Neural cell (in vitro differentiated cells): ENCODE data around the gene PECR. TPM values are rescaled to one million over a fixed set of nuclear protein-coding genes. Genes with fewer than 3 reads are reported as not detected.
A peak's percentile ranks its signal among the peaks of the same experiment; 100 is the strongest.

Source experiments
- H2AFZ ChIP-seq: fragments of 200-600, 300-800 bp; sonication (generic), shearing (Covaris generic); 2 replicates; pipeline ENCODE4 v1.6.0; 2014; ENCODE audit warnings: low read depth, mild to moderate bottlenecking, antibody characterized with exemption, low read length, moderate library complexity
- H3F3A ChIP-seq: fragments of 200-600 bp; shearing (Covaris generic); 2 replicates; pipeline ENCODE4 v1.6.1; 2016; ENCODE audit warnings: mild to moderate bottlenecking, moderate library complexity, mixed read lengths, antibody characterized with exemption, low read length; ENCODE audit not compliant: insufficient read depth, poor library complexity, severe bottlenecking
- H3K27ac ChIP-seq: fragments of 200-600, 300-800 bp; sonication (generic), shearing (Covaris generic); 2 replicates; pipeline ENCODE4 v1.5.1; 2014; ENCODE audit warnings: mild to moderate bottlenecking, low read length, moderate library complexity
- H3K27me3 ChIP-seq: fragments of 300-800, 200-600 bp; sonication (generic), shearing (Covaris generic); 2 replicates; pipeline ENCODE4 v1.6.0; 2014; ENCODE audit warnings: mild to moderate bottlenecking, low read depth, low read length, moderate library complexity; ENCODE audit not compliant: insufficient read depth
- H3K36me3 ChIP-seq: fragments of 300-800, 200-600 bp; sonication (generic), shearing (Covaris generic); 2 replicates; pipeline ENCODE4 v1.5.1; 2014; ENCODE audit warnings: mild to moderate bottlenecking, antibody characterized with exemption, low read length, moderate library complexity; ENCODE audit not compliant: insufficient read depth
- H3K4me2 ChIP-seq: fragments of 300-800, 200-600 bp; sonication (generic), shearing (Covaris generic); 2 replicates; pipeline ENCODE4 v1.6.0; 2014; ENCODE audit warnings: mild to moderate bottlenecking, low read length
- H3K4me3 ChIP-seq: fragments of 300-800, 200-600 bp; sonication (generic), shearing (Covaris generic); 2 replicates; pipeline ENCODE4 v1.5.1; 2014; ENCODE audit warnings: mild to moderate bottlenecking, low read length, moderate library complexity
- H3K79me2 ChIP-seq: fragments of 200-600 bp; shearing (Covaris generic); replicated peaks from 2 replicates; pipeline ENCODE4 v1.6.0; 2014; ENCODE audit warnings: mild to moderate bottlenecking, low read length, moderate library complexity; ENCODE audit not compliant: insufficient read depth
- H3K9ac ChIP-seq: fragments of 300-800, 200-600 bp; sonication (generic), shearing (Covaris generic); 2 replicates; pipeline ENCODE4 v1.6.1; 2016; ENCODE audit warnings: mild to moderate bottlenecking, low read length, mixed read lengths
- H3K9me2 ChIP-seq: fragments of 200-600 bp; shearing (Covaris generic); 2 replicates; pipeline ENCODE4 v1.6.1; 2016; ENCODE audit warnings: mild to moderate bottlenecking, low read length, mixed read lengths; ENCODE audit not compliant: insufficient read depth
- H3K9me3 ChIP-seq: fragments of 200-600, 300-800 bp; sonication (generic), shearing (Covaris generic); 2 replicates; pipeline ENCODE4 v1.6.1; 2016; ENCODE audit warnings: mild to moderate bottlenecking, mixed run types, low read length, moderate library complexity, mixed read lengths
- H4K20me1 ChIP-seq: fragments of 200-600 bp; shearing (Covaris generic); 2 replicates; pipeline ENCODE4 v1.6.1; 2016; ENCODE audit warnings: mild to moderate bottlenecking, mixed run types; ENCODE audit not compliant: insufficient read depth
- EP300 ChIP-seq: fragments of 450-650 bp; conservative IDR thresholded peaks from 2 replicates; pipeline ENCODE4 v1.6.1; 2014; ENCODE audit warnings: antibody characterized with exemption, mild to moderate bottlenecking, moderate library complexity; ENCODE audit not compliant: poor library complexity, severe bottlenecking
- EZH2 ChIP-seq: fragments of 200-600, 300-800 bp; shearing (Covaris generic), sonication (generic); IDR thresholded peaks from 2 replicates; pipeline ENCODE4 v1.6.1; 2014; ENCODE audit warnings: antibody characterized with exemption, low read length, borderline replicate concordance, mild to moderate bottlenecking; ENCODE audit not compliant: insufficient read depth, poor library complexity, severe bottlenecking
- MXI1 ChIP-seq: fragments of 450-650 bp; conservative IDR thresholded peaks from 2 replicates; pipeline ENCODE4 v1.6.1; 2014; ENCODE audit warnings: antibody characterized with exemption, mild to moderate bottlenecking; ENCODE audit not compliant: poor library complexity, severe bottlenecking
- POLR2AphosphoS5 ChIP-seq: IDR thresholded peaks from 2 replicates; pipeline ENCODE4 v1.6.1; 2012
- RAD21 ChIP-seq: fragments of 450-650 bp; conservative IDR thresholded peaks from 2 replicates; pipeline ENCODE4 v1.6.1; 2014; ENCODE audit warnings: antibody characterized with exemption, mild to moderate bottlenecking, moderate library complexity
- SMC3 ChIP-seq: fragments of 450-650 bp; conservative IDR thresholded peaks from 2 replicates; pipeline ENCODE4 v1.6.1; 2014; ENCODE audit warnings: antibody characterized with exemption, mild to moderate bottlenecking, moderate library complexity; ENCODE audit not compliant: poor library complexity
- TAF1 ChIP-seq: IDR thresholded peaks from 2 replicates; pipeline ENCODE4 v1.6.1; 2012; ENCODE audit warnings: low read depth
- polyA plus RNA-seq: library from polyadenylated mRNA; depleted of rRNA; stranded (reverse); fragments of >200 nt; gene quantifications from 2 replicates; pipeline ENCODE4 v1.2.3, GENCODE V29; 2014
- TF ChIP-seq, protein P1 (sequence below): IDR thresholded peaks from 2 replicates; pipeline ENCODE4 v1.6.1; 2012; ENCODE audit warnings: borderline replicate concordance
- TF ChIP-seq, protein P2 (sequence below): fragments of 450-650 bp; IDR thresholded peaks from 2 replicates; pipeline ENCODE4 v1.5.1; 2014; ENCODE audit warnings: antibody characterized with exemption, mild to moderate bottlenecking, moderate library complexity; ENCODE audit not compliant: poor library complexity, severe bottlenecking

Gene PECR
- polyA plus RNA-seq, 1 donor from 2014 or later = 22.1 TPM

GRCh38 chr2:216013080-216013909 lies 68.3 kb downstream of the PECR start, which contains the start of gene MREG:
TSS of gene MREG (minus strand) at chr2:216013551. CDS start at chr2:216013327, 224 bp downstream.
- H3K9me2 ChIP-seq = no peaks in the 10 kb centered on the region
- H3K79me2 ChIP-seq = no peaks in the 10 kb centered on the region
- H3F3A ChIP-seq = no peaks in the 10 kb centered on the region
- no peaks in the 10 kb centered on the region for H3K9me3 ChIP-seq
- peak within 1 kb of the TSS; percentile 85 for H3K4me3 ChIP-seq
- no peak within 1 kb of the TSS for H3K27ac ChIP-seq
- H3K27me3 ChIP-seq = no peaks in the 10 kb centered on the region
- H2AFZ ChIP-seq = peak within 1 kb of the TSS; percentile 51
- H3K4me2 ChIP-seq = peak within 1 kb of the TSS; percentile 93
- no peaks in the 10 kb centered on the region for H4K20me1 ChIP-seq
- H3K36me3 ChIP-seq = no peaks in the 10 kb centered on the region
- H3K9ac ChIP-seq = peak within 1 kb of the TSS; percentile 64
- peak; percentile 47 for TF ChIP-seq MXI1
- TF ChIP-seq POLR2AphosphoS5 = no peak
- no peak for TF ChIP-seq TAF1
- TF ChIP-seq, protein P1, sequence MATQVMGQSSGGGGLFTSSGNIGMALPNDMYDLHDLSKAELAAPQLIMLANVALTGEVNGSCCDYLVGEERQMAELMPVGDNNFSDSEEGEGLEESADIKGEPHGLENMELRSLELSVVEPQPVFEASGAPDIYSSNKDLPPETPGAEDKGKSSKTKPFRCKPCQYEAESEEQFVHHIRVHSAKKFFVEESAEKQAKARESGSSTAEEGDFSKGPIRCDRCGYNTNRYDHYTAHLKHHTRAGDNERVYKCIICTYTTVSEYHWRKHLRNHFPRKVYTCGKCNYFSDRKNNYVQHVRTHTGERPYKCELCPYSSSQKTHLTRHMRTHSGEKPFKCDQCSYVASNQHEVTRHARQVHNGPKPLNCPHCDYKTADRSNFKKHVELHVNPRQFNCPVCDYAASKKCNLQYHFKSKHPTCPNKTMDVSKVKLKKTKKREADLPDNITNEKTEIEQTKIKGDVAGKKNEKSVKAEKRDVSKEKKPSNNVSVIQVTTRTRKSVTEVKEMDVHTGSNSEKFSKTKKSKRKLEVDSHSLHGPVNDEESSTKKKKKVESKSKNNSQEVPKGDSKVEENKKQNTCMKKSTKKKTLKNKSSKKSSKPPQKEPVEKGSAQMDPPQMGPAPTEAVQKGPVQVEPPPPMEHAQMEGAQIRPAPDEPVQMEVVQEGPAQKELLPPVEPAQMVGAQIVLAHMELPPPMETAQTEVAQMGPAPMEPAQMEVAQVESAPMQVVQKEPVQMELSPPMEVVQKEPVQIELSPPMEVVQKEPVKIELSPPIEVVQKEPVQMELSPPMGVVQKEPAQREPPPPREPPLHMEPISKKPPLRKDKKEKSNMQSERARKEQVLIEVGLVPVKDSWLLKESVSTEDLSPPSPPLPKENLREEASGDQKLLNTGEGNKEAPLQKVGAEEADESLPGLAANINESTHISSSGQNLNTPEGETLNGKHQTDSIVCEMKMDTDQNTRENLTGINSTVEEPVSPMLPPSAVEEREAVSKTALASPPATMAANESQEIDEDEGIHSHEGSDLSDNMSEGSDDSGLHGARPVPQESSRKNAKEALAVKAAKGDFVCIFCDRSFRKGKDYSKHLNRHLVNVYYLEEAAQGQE = no peak
- no peak for TF ChIP-seq RAD21
- peak; percentile 31 for TF ChIP-seq SMC3
- TF ChIP-seq, protein P2, sequence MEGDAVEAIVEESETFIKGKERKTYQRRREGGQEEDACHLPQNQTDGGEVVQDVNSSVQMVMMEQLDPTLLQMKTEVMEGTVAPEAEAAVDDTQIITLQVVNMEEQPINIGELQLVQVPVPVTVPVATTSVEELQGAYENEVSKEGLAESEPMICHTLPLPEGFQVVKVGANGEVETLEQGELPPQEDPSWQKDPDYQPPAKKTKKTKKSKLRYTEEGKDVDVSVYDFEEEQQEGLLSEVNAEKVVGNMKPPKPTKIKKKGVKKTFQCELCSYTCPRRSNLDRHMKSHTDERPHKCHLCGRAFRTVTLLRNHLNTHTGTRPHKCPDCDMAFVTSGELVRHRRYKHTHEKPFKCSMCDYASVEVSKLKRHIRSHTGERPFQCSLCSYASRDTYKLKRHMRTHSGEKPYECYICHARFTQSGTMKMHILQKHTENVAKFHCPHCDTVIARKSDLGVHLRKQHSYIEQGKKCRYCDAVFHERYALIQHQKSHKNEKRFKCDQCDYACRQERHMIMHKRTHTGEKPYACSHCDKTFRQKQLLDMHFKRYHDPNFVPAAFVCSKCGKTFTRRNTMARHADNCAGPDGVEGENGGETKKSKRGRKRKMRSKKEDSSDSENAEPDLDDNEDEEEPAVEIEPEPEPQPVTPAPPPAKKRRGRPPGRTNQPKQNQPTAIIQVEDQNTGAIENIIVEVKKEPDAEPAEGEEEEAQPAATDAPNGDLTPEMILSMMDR = peak; percentile 71

DNA sequence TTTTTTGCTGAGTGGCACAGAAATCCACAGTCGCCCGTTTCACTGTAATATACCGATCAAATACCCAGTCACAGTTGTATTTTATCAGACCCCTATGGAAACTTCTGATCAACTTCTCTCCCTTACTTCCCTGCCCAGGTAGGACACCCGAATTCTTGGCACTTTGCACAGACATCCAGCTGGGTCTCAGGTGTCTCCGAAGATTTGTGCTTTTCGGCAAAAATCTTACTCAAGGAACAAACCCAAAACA lies 68.9 kb downstream of the PECR start:
- no peak overlapping the region for H3K27ac ChIP-seq
- H3K4me2 ChIP-seq = peak overlapping the region; percentile 93
- no peaks in the 10 kb centered on the region for H3K79me2 ChIP-seq
- H3K36me3 ChIP-seq = no peaks in the 10 kb centered on the region
- H3K9me3 ChIP-seq = no peaks in the 10 kb centered on the region
- peak overlapping the region; percentile 85 for H3K4me3 ChIP-seq
- H3K27me3 ChIP-seq = no peaks in the 10 kb centered on the region
- H3K9ac ChIP-seq = peak overlapping the region; percentile 64
- no peaks in the 10 kb centered on the region for H3K9me2 ChIP-seq
- H4K20me1 ChIP-seq = no peaks in the 10 kb centered on the region
- no peak for TF ChIP-seq POLR2AphosphoS5
- TF ChIP-seq, protein P2 = no peak
- no peak for TF ChIP-seq TAF1
- TF ChIP-seq EP300 = no peak
- no peak for TF ChIP-seq SMC3
- TF ChIP-seq, protein P1 = no peak
- TF ChIP-seq RAD21 = no peak
- no peak for TF ChIP-seq EZH2
- TF ChIP-seq MXI1 = no peak
- no peaks in the 10 kb centered on the region for H3F3A ChIP-seq
- H2AFZ ChIP-seq = peak overlapping the region; percentile 51
